IPS DF 6.9 (cell line): ENCODE data around the gene RHEX.

Experiments used
- DNase-seq: peaks from one replicate; pipeline ENCODE4 v3.0.0-alpha.2; 2013; ENCODE audit warnings: low read depth, low spot score
- H3K27ac ChIP-seq: one replicate; pipeline ENCODE4 v1.5.1; 2013; ENCODE audit warnings: low read length, control low read depth
- H3K27me3 ChIP-seq: 2 replicates; pipeline ENCODE4 v1.6.1; 2013; ENCODE audit warnings: mild to moderate bottlenecking, low read length; ENCODE audit not compliant: control insufficient read depth, insufficient read depth
- H3K36me3 ChIP-seq: 2 replicates; pipeline ENCODE4 v1.6.1; 2013; ENCODE audit warnings: low read length; ENCODE audit not compliant: control insufficient read depth, insufficient read depth
- H3K4me1 ChIP-seq: 2 replicates; pipeline ENCODE4 v1.6.1; 2013; ENCODE audit warnings: low read length; ENCODE audit not compliant: control insufficient read depth, insufficient read depth
- H3K4me3 ChIP-seq: 2 replicates; pipeline ENCODE4 v1.5.1; 2013; ENCODE audit warnings: mild to moderate bottlenecking, low read length
- H3K9me3 ChIP-seq: 2 replicates; pipeline ENCODE4 v1.6.1; 2013; ENCODE audit warnings: low read length, inconsistent platforms; ENCODE audit not compliant: control insufficient read depth, insufficient read depth
- WGBS: extraction: QIAGEN DNeasy Blood & Tissue Kit; methylation state at CpG from one replicate; pipeline ENCODE4 v1.1.7; 2013; ENCODE audit warnings: mixed read lengths, missing lambda C conversion rate; ENCODE audit not compliant: insufficient read length, insufficient coverage; 5-methylcytosine and 5-hydroxymethylcytosine counted together

The RHEX gene

DNA sequence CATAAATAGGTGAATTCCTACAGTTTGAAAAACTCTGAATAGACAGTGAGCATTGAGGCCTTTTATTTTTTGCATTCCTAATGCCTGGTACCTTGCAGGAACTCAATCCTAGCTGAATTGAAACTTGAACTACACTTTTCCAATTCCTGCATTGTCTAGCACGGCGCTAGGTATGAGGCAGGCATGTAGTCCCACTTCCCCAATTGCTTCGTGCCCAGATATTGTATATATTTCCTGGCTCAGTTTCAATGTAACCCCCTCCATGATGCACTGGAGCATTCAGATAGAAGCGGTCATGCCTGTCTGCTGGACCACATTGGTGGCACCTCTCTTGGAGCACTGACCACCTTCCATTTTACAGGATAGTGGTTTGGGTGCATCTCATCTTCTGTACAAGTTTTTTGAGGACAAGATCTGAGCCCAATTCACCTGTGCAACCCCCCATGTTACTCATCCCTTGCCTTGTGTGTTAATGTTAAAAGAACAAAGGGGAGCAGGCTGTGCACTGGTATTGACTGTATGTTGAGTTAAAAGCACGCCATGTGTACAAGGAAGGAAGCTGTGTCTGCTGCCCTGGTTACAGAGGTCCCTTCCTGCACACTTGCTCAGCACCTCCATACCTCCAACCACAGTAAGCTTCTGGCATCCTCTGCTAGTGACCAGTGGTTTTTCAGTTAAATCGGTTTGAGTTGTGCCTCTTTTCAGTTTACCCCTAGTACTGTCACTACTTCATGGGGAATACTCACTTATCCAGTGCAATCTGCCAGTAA, 39.8 kb upstream of the RHEX start:
- Histone ChIP-seq H3K27ac (no peak overlapping the region), H3K9me3 (no peaks in the 10 kb centered on the region), H3K36me3 (no peaks in the 10 kb centered on the region), H3K27me3 (no peaks in the 10 kb centered on the region), H3K4me3 (no peak overlapping the region), H3K4me1 (0 out of 2 replicates have a peak, but pooled peaks cover 2% of the 10 kb centered on the region)
- no CpG with 5 or more reads among the region's 6 CpGs for WGBS
- DNase-seq, result no peak

DNA sequence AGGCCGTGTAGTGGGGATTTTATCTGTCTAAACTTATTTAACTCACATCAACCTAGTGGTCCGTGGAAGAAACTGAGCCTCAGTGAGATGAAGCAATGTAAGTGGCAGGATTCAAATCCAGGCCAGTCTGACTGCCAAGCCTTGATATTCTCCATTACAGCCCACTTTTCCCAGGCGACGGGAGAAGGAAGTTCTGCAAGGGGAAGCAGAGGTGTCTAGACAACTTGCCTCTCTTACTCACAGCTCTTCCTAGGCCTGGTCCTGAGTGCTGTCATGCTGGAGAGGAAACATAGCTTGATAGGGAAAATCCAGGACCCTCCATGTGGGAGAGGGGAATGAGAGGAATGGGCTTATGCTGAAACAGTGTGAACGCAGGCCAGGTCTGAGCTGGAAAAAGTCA, 38.4 kb upstream of the RHEX start:
- no CpG with 5 or more reads among the region's 5 CpGs for WGBS
- Histone ChIP-seq H3K4me3 (no peak overlapping the region), H3K4me1 (0 out of 2 replicates have a peak, but pooled peaks cover 2% of the 10 kb centered on the region), H3K9me3 (no peaks in the 10 kb centered on the region), H3K27me3 (no peaks in the 10 kb centered on the region), H3K36me3 (no peaks in the 10 kb centered on the region), H3K27ac (no peak overlapping the region)
- DNase-seq, result no peak

DNA sequence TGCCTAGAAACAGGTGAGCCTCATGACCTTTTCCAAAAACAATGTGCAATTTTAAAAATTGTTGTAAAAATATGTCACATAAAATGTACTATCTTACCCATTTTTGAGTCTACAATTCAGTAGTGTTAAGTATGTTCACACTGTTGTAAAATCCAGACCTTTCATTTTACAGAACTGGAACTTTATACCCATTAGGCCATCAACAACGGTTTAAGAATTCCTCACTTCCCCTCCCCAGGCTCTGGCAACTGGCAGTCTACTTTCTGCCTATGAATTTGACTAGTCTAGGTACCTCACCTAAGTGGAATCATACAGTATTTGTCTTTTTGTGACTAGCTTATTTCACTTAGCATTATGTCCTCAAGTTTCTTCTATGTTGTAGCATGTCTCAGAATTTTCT, 37.9 kb upstream of the RHEX start:
- H3K36me3 ChIP-seq, result no peaks in the 10 kb centered on the region
- no peaks in the 10 kb centered on the region for H3K27me3 ChIP-seq
- H3K9me3 ChIP-seq, result no peaks in the 10 kb centered on the region
- H3K4me1 ChIP-seq, result 0 out of 2 replicates have a peak, but pooled peaks cover 2% of the 10 kb centered on the region
- no peak for DNase-seq
- H3K27ac ChIP-seq, result no peak overlapping the region
- WGBS, result no CpG with 5 or more reads among the region's 1 CpG
- no peak overlapping the region for H3K4me3 ChIP-seq

DNA sequence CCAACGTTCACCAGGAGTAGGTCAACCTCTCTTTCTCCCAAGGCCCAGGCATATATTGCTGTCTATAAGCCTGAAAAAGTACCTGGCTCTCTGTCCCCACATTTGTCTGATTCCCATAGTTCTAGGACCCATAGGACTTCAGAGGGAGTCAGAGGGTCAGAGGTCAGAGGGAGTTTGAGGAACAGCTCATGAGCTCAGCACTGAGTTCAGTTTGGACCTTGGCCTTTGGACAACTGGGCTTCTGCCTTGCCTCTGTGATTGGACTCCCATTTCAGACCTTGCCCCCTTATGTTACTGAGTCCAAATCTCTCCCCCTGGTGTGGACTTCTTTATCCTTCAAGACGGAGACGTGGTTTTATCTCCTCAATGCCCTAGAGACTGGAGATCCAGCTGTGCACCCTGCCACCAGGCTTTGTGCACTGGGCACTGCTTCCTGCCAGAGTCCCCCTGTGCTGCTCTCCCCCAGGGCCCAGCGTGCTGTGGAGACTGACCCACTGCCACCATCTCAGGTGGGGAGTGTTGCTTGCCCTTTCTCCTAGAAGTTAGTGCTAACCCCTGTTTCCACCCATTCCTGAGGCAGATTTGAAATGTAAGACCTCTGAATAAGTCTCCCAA, 32.5 kb upstream of the RHEX start:
- no peak for DNase-seq
- no peaks in the 10 kb centered on the region for H3K27me3 ChIP-seq
- no peaks in the 10 kb centered on the region for H3K36me3 ChIP-seq
- H3K4me1 ChIP-seq, result no peaks in the 10 kb centered on the region
- H3K4me3 ChIP-seq, result no peak overlapping the region
- H3K27ac ChIP-seq, result no peak overlapping the region
- WGBS, result no CpG with 5 or more reads among the region's 4 CpGs
- no peaks in the 10 kb centered on the region for H3K9me3 ChIP-seq

DNA sequence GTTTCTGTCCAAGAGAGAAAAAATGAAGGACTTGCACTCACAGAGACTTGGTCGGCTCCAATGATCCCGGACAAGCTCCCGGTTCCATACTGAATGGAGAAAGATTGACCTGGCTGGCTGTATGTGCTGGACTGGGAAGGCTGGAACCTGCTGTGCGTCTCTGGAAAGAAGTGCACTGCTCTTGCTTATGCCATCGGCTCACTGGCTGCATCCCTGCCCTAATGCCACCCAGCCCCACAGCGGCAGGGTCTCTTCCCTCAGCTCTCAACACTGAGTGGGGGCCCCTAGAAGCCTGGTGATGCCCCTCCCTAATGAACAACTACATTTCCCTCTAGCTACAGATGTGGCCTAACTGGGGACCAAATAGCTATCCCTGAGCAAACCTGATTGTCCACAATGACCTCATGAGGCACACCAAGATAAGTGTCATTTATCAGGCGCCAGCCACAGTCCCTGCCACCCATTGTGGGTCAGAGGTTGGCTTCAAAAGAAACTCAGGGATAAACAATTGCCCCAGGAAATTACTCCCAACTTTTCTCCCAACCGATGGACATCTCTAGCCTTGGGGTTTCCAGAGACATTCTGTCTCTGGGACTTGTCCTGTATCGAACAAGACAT, 31.9 kb upstream of the RHEX start:
- H3K4me1 ChIP-seq, result no peaks in the 10 kb centered on the region
- H3K9me3 ChIP-seq, result no peaks in the 10 kb centered on the region
- H3K36me3 ChIP-seq, result no peaks in the 10 kb centered on the region
- no peak overlapping the region for H3K4me3 ChIP-seq
- H3K27ac ChIP-seq, result no peak overlapping the region
- no peak for DNase-seq
- WGBS, result no CpG with 5 or more reads among the region's 9 CpGs
- H3K27me3 ChIP-seq, result no peaks in the 10 kb centered on the region

DNA sequence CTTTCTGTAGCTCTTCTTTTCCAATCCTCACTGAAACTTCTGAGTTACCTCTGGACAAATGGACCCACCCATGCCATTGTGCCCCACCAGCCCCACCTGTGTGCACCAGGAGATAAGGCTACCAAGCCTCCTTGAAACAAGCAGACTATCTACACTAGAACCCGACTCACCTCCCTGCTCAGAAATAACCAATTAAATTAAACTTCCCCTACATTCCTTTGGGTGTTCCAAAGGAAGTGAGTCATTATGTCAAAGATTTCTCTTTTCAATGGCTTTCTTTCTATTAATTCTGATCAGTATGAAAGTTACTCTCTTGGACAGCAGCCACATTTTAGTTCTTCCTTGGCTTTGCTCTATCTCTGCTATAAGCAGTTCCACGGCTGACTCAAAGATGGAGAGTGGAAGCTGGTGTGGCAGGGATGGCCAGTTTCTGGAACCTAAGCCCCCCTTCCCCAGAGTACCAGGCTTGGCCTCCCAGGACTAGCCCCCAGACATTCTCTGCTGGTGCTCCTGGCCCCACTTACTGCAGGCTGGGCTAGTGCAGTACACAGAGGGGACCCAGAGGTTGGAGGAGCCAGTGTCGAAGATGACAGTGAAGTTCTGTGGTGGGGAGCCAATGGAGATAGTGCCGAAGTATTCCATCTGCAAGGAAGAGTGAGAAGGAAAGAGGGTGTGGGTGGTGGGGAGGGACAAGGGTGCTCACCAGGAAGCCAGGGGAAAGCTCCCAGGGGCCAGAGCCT, 31.2 kb upstream of the RHEX start:
- H3K4me3 ChIP-seq, result no peak overlapping the region
- H3K9me3 ChIP-seq, result no peaks in the 10 kb centered on the region
- H3K36me3 ChIP-seq, result no peaks in the 10 kb centered on the region
- WGBS, result 100% methylated on average over 1 of the region's 4 CpGs
- H3K4me1 ChIP-seq, result no peaks in the 10 kb centered on the region
- no peaks in the 10 kb centered on the region for H3K27me3 ChIP-seq
- H3K27ac ChIP-seq, result no peak overlapping the region
- no peak for DNase-seq

DNA sequence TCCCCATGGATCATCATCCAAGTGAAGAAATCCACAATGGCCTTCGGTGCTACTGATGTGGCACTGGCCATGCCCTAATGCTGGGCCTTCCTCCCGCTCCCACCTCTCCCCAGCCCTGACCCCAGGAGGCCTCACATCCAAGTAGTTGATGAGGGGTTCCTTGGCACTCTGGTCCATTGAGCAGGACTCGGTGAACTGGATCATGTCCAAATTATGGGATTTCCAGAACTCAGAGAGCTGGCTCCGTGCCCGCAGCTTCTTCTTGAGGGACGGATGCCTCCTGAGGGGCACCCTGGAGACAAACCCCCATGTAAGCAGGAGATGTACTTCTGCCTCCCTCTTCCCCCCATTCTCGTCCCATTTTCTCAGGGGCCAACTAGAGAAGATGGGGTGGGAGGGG, 30.2 kb upstream of the RHEX start:
- no peaks in the 10 kb centered on the region for H3K27me3 ChIP-seq
- no CpG with 5 or more reads among the region's 7 CpGs for WGBS
- no peak overlapping the region for H3K27ac ChIP-seq
- H3K4me1 ChIP-seq, result no peaks in the 10 kb centered on the region
- H3K4me3 ChIP-seq, result no peak overlapping the region
- no peak for DNase-seq
- no peaks in the 10 kb centered on the region for H3K36me3 ChIP-seq
- no peaks in the 10 kb centered on the region for H3K9me3 ChIP-seq

DNA sequence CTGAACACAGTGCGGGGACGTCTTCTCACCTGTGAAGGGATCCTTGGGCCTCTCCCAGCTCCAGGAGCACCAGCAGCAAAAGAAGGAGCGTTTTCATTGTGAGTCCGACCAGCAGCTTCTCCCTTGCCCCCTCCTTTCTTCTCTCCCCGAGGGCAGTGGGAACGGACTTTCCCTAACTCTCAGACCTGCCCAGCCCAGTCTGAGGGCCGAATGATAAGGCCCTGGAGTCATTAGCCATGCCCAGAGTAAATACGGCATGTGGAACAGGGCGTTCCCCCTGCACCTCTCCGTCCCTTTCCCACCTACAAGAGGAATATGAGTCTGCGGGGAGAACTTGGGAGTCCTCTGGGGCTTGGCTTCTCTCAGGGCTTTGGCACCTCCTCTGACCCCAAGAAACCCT, 29.3 kb upstream of the RHEX start, which contains the start of gene CTSE:
Gene CTSE, minus strand, starts transcription at position 201 of the 400 bp plus-strand sequence. Its CDS starts 104 bp downstream, at position 97.
- no CpG with 5 or more reads among the region's 11 CpGs for WGBS
- Histone ChIP-seq H3K27me3 (no peaks in the 10 kb centered on the region), H3K4me1 (no peaks in the 10 kb centered on the region), H3K4me3 (no peak within 1 kb of the TSS), H3K9me3 (no peaks in the 10 kb centered on the region), H3K27ac (no peak within 1 kb of the TSS), H3K36me3 (no peaks in the 10 kb centered on the region)
- DNase-seq, result no peak

DNA sequence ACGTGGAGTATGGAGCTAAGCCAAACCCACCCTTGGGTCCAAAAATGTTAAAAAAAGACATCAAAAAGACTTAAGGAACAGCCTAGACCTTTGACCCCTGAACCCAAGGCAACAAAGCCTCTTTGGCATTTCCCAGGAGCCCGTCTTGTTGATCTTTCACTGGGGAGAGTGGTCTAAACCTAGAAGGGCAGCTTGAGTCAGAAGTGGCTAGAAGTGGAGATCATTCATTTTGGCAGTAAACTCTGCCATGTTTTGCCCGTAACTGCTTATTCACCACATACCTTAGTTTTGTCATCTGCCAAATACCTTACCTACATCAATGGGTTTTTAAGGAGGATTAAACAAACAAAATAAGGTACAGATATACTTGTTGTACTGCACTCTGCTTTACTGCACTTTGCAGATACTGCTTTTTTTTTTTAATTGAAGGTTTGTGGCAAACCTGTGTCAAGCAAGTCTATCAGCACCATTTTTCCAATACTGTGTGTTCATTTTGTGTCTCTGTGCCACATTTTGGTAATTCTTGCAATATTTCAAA, 27.6 kb upstream of the RHEX start:
- H3K4me3 ChIP-seq, result no peak overlapping the region
- H3K27me3 ChIP-seq, result no peaks in the 10 kb centered on the region
- H3K4me1 ChIP-seq, result no peaks in the 10 kb centered on the region
- no CpG with 5 or more reads among the region's 3 CpGs for WGBS
- H3K36me3 ChIP-seq, result no peaks in the 10 kb centered on the region
- H3K9me3 ChIP-seq, result no peaks in the 10 kb centered on the region
- DNase-seq, result no peak
- H3K27ac ChIP-seq, result no peak overlapping the region

DNA sequence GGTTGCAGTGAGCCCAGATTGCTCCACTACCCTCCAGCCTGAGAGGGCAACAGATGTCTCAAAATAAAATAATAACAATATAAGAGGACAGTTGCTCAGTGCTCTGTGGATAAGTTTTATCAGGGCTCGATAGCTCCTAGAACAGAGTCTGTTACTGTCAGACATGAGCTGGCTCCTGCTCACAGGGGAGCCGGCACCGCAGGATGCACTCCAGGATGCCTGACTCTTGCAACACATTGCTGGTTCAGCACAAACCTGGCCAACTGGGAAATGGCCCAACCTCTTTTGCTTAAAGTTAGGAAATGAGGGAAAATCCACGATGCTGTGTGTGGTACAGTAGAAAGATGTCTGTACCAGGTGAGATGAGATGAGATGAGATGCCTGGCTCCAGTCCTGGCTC, 23.5 kb upstream of the RHEX start:
- DNase-seq, result no peak
- H3K9me3 ChIP-seq, result no peaks in the 10 kb centered on the region
- no CpG with 5 or more reads among the region's 4 CpGs for WGBS
- 0 out of 2 replicates have a peak, but pooled peaks cover 1% of the 10 kb centered on the region for H3K4me1 ChIP-seq
- no peak overlapping the region for H3K27ac ChIP-seq
- H3K36me3 ChIP-seq, result no peaks in the 10 kb centered on the region
- H3K27me3 ChIP-seq, result no peaks in the 10 kb centered on the region
- no peak overlapping the region for H3K4me3 ChIP-seq
